Kidney epithelial cell (primary cell): ENCODE measurements around the gene TDRD3. TPM values are rescaled to one million over a fixed set of nuclear protein-coding genes. Genes with fewer than 3 reads are reported as not detected.

Experiments used
- DNase-seq: peaks from one replicate; pipeline ENCODE4 v3.0.0-alpha.2; 2010; ENCODE audit warnings: low read depth
- H3K27me3 ChIP-seq: 2 replicates; pipeline ENCODE4 v1.6.0; 2011; ENCODE audit warnings: low read length; ENCODE audit not compliant: control insufficient read depth, insufficient read depth
- H3K36me3 ChIP-seq: 2 replicates; pipeline ENCODE4 v1.5.1; 2011; ENCODE audit warnings: low read length; ENCODE audit not compliant: control insufficient read depth, insufficient read depth
- H3K4me3 ChIP-seq: 2 replicates; pipeline ENCODE4 v1.5.1; 2011; ENCODE audit warnings: low read depth, mild to moderate bottlenecking, control low read depth, low read length
- CTCF ChIP-seq: IDR thresholded peaks from 2 replicates; pipeline ENCODE4 v1.5.1; 2011; ENCODE audit warnings: mild to moderate bottlenecking, moderate library complexity, low read length, control low read depth, inconsistent platforms; ENCODE audit not compliant: insufficient read depth, poor library complexity, severe bottlenecking
- total RNA-seq: library from RNA; depleted of rRNA; stranded (reverse); fragments of >200 nt; gene quantifications from 2 replicates; pipeline ENCODE4 v1.2.3, GENCODE V29; 2015

TDRD3 gene
- total RNA-seq, 1 donor from 2014 or later, result 15.7 TPM

- no peak for TF ChIP-seq CTCF
- peak; percentile 32 for DNase-seq
- Histone ChIP-seq H3K27me3 (no peaks in the 10 kb centered on the region), H3K4me3 (no peak overlapping the region), H3K36me3 (no peaks in the 10 kb centered on the region)
Observed at GRCh38 chr13:60509601-60510386, 112.8 kb downstream of the TDRD3 start.

- TF ChIP-seq CTCF, result no peak
- no peak for DNase-seq
Observed at GRCh38 chr13:60511637-60512036, 114.6 kb downstream of the TDRD3 start.

GRCh38 chr13:60514891-60515290 is 117.9 kb downstream of the TDRD3 start:
- Histone ChIP-seq H3K4me3 (no peak overlapping the region), H3K27me3 (no peaks in the 10 kb centered on the region), H3K36me3 (no peaks in the 10 kb centered on the region)
- DNase-seq, result no peak
- TF ChIP-seq CTCF, result no peak

More at GRCh38 chr13:60511637-60512036, 114.6 kb downstream of the TDRD3 start:
- Histone ChIP-seq H3K4me3 (no peak overlapping the region), H3K27me3 (no peaks in the 10 kb centered on the region), H3K36me3 (no peaks in the 10 kb centered on the region)

- Histone ChIP-seq H3K4me3 (no peak overlapping the region), H3K36me3 (no peaks in the 10 kb centered on the region), H3K27me3 (no peaks in the 10 kb centered on the region)
- DNase-seq, result no peak
- TF ChIP-seq CTCF, result no peak
Observed at GRCh38 chr13:60519496-60519895, 122.5 kb downstream of the TDRD3 start.

- no peak for TF ChIP-seq CTCF
- no peaks in the 10 kb centered on the region for H3K36me3 ChIP-seq
- no peaks in the 10 kb centered on the region for H3K27me3 ChIP-seq
- no peak for DNase-seq
- H3K4me3 ChIP-seq, result no peak overlapping the region
Observed at GRCh38 chr13:60520902-60521569, 124.0 kb downstream of the TDRD3 start.
